OCI-LY1 (cell line): ENCODE data around the gene DOK6.

Experiments
- H2AFZ ChIP-seq: fragments of 200-600 bp; sonication (generic), shearing (Covaris generic); 2 replicates; pipeline ENCODE4 v1.6.0; 2014; ENCODE audit warnings: antibody characterized with exemption, mild to moderate bottlenecking, low read length
- H3F3A ChIP-seq: fragments of 200-600 bp; sonication (generic), shearing (Covaris generic); 2 replicates; pipeline ENCODE4 v1.6.0; 2014; ENCODE audit warnings: mild to moderate bottlenecking, antibody characterized with exemption, low read length, moderate library complexity; ENCODE audit not compliant: insufficient read depth
- H3K27ac ChIP-seq: fragments of 200-600 bp; sonication (generic); 2 replicates; pipeline ENCODE4 v1.5.1; 2014; ENCODE audit warnings: low read length, mixed run types, mild to moderate bottlenecking, low read depth; ENCODE audit not compliant: poor library complexity, severe bottlenecking
- H3K27me3 ChIP-seq: fragments of 200-600 bp; sonication (generic); 2 replicates; pipeline ENCODE4 v1.6.0; 2014; ENCODE audit warnings: antibody characterized with exemption, mild to moderate bottlenecking, low read length, moderate library complexity; ENCODE audit not compliant: insufficient read depth
- H3K36me3 ChIP-seq: fragments of 200-600 bp; sonication (generic); 2 replicates; pipeline ENCODE4 v1.6.1; 2014; ENCODE audit warnings: mild to moderate bottlenecking, antibody characterized with exemption, low read length, moderate library complexity, mixed read lengths; ENCODE audit not compliant: insufficient read depth
- H3K4me1 ChIP-seq: fragments of 200-600 bp; sonication (generic); 2 replicates; pipeline ENCODE4 v1.5.1; 2014; ENCODE audit warnings: mild to moderate bottlenecking, low read length, moderate library complexity; ENCODE audit not compliant: insufficient read depth, severe bottlenecking
- H3K4me2 ChIP-seq: fragments of 200-600 bp; sonication (generic), shearing (Covaris generic); 2 replicates; pipeline ENCODE4 v1.6.1; 2014; ENCODE audit warnings: low read length
- H3K4me3 ChIP-seq: fragments of 200-600 bp; sonication (generic); 2 replicates; pipeline ENCODE4 v1.5.1; 2014; ENCODE audit warnings: low read length, low read depth, mild to moderate bottlenecking, mixed read lengths; ENCODE audit not compliant: poor library complexity, severe bottlenecking
- H3K79me2 ChIP-seq: fragments of 200-600 bp; shearing (Covaris generic); 2 replicates; pipeline ENCODE4 v1.6.1; 2016; ENCODE audit warnings: mixed run types, low read length, mixed read lengths; ENCODE audit not compliant: insufficient read depth
- H3K9ac ChIP-seq: fragments of 200-600 bp; sonication (generic), shearing (Covaris generic); 2 replicates; pipeline ENCODE4 v1.6.1; 2014; ENCODE audit warnings: mild to moderate bottlenecking, low read length, mixed read lengths
- H3K9me2 ChIP-seq: fragments of 200-600 bp; sonication (generic), shearing (Covaris generic); 2 replicates; pipeline ENCODE4 v1.6.1; 2014; ENCODE audit warnings: low read depth, mild to moderate bottlenecking, low read length, mixed read lengths
- H3K9me3 ChIP-seq: fragments of 200-600 bp; shearing (Covaris generic); 2 replicates; pipeline ENCODE4 v1.6.1; 2014; ENCODE audit warnings: low read length, mixed read lengths
- H4K20me1 ChIP-seq: fragments of 200-600 bp; sonication (generic), shearing (Covaris generic); 2 replicates; pipeline ENCODE4 v1.6.0; 2016; ENCODE audit warnings: mild to moderate bottlenecking, low read length; ENCODE audit not compliant: insufficient read depth
- CTCF ChIP-seq: fragments of 200-600 bp; sonication (generic), shearing (Covaris generic); IDR thresholded peaks from 2 replicates; pipeline ENCODE4 v1.5.1; 2017; ENCODE audit warnings: mild to moderate bottlenecking, antibody characterized with exemption, low read length, moderate library complexity, mixed read lengths
- EZH2 ChIP-seq: fragments of 200-600 bp; sonication (generic), shearing (Covaris generic); IDR thresholded peaks from 2 replicates; pipeline ENCODE4 v1.8.0; 2017; ENCODE audit warnings: borderline replicate concordance, mixed run types, mild to moderate bottlenecking, antibody characterized with exemption, low read length, moderate library complexity, mixed read lengths

Gene DOK6

GRCh38 chr18:69626643-69627242, 226.1 kb downstream of the DOK6 start:
- no peaks in the 10 kb centered on the region for H3K9me3 ChIP-seq
- no peaks in the 10 kb centered on the region for H3K4me1 ChIP-seq
- H3K9me2 ChIP-seq, result no peaks in the 10 kb centered on the region
- no peak overlapping the region for H3K4me2 ChIP-seq
- no peak overlapping the region for H3K4me3 ChIP-seq
- H2AFZ ChIP-seq, result no peak overlapping the region
- no peak for TF ChIP-seq EZH2
- no peak for TF ChIP-seq CTCF
- H4K20me1 ChIP-seq, result no peaks in the 10 kb centered on the region
- no peaks in the 10 kb centered on the region for H3K36me3 ChIP-seq
- H3K27ac ChIP-seq, result no peak overlapping the region
- H3K79me2 ChIP-seq, result no peaks in the 10 kb centered on the region
- no peaks in the 10 kb centered on the region for H3F3A ChIP-seq
- no peak overlapping the region for H3K9ac ChIP-seq
- no peaks in the 10 kb centered on the region for H3K27me3 ChIP-seq

- Histone ChIP-seq H3K36me3 (no peaks in the 10 kb centered on the region), H3K4me2 (no peak overlapping the region), H2AFZ (no peak overlapping the region)
These were observed 228.2 kb downstream of the DOK6 start for GRCh38 chr18:69628774-69629359.

DNA sequence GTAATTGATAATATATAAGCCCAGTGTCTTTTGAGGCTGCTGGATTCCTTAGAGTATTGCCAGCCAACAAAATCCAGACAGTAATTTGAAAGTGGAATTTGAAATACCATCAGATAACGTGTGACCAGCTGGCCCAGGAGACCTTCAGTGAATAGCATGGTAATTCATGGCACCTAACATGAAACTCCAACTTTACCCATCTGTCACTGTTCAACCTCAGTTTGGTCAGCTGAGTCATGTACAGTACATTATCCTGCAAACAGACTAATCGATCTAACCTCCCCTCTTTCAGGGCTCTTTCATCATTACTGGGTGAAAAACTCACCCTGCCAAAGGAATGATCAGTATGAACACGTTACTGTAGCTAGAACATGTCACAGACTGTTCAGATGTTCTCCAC, 230.6 kb downstream of the DOK6 start:
- Histone ChIP-seq H3K79me2 (no peaks in the 10 kb centered on the region), H3K4me1 (no peaks in the 10 kb centered on the region)

More at GRCh38 chr18:69628774-69629359, 228.2 kb downstream of the DOK6 start:
- Histone ChIP-seq H3K27ac (no peak overlapping the region), H3K9me2 (no peaks in the 10 kb centered on the region), H3K9ac (no peak overlapping the region), H4K20me1 (no peaks in the 10 kb centered on the region), H3K27me3 (no peaks in the 10 kb centered on the region), H3K9me3 (no peaks in the 10 kb centered on the region), H3K79me2 (no peaks in the 10 kb centered on the region), H3K4me1 (no peaks in the 10 kb centered on the region), H3K4me3 (no peak overlapping the region), H3F3A (no peaks in the 10 kb centered on the region)
- TF ChIP-seq CTCF (no peak), EZH2 (no peak)

More for the DNA sequence above, 230.6 kb downstream of the DOK6 start:
- Histone ChIP-seq H3K27ac (no peak overlapping the region), H3F3A (no peaks in the 10 kb centered on the region), H3K9ac (no peak overlapping the region), H3K36me3 (no peaks in the 10 kb centered on the region), H2AFZ (no peak overlapping the region), H3K9me2 (no peaks in the 10 kb centered on the region), H3K4me3 (no peak overlapping the region), H4K20me1 (no peaks in the 10 kb centered on the region), H3K9me3 (no peaks in the 10 kb centered on the region), H3K27me3 (no peaks in the 10 kb centered on the region), H3K4me2 (no peak overlapping the region)
- TF ChIP-seq EZH2 (no peak), CTCF (no peak)
